ENCODE measurements around the gene STRN4.
A peak's percentile ranks its signal among the peaks of the same experiment; 100 is the strongest.

STRN4 gene

DNA sequence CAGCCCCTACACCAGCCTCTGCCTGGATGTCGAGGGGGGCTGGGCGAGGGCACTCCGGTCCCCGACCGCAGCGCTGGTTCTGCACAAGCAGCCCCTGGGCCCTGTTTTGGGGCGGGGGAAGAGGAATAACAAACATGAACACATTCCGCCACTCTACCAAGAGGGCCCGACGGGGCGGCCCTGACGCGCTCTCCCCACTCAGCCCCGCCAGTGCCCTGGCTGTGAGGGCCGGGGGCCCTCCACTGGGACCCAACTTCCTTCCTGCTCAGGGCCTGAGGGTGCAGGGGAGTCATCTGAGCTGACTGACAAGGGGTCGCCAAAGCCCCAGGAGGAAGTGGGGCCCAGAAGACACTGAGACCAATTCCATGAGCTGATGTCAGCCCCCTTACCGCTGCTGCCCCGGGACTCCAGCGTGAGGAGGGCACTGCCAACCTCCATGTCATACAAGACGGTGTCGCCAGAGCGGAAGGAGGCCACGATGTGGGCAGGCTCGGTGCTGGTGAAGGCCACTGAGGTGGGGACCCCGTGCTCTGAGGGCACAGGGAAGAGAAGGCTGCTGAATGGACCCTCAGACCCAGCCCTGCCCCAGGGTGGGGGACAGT lies 23.7 kb downstream of the STRN4 start:
- no peak for DNase-seq
- Mint-ChIP-seq H3K27me3 (no peaks in the 10 kb centered on the region), H3K36me3 (ENCODE audit: insufficient read depth) (peaks cover 64% of the 10 kb centered on the region), H3K27ac (no peak overlapping the region), H3K4me3 (no peak overlapping the region), H3K9me3 (no peaks in the 10 kb centered on the region), H3K4me1 (ENCODE audit: low read depth in 2 of 2) (peaks cover 40 to 41% of the 10 kb centered on the region in 2 donors)
- ATAC-seq (replicated peaks) = no peak

DNA sequence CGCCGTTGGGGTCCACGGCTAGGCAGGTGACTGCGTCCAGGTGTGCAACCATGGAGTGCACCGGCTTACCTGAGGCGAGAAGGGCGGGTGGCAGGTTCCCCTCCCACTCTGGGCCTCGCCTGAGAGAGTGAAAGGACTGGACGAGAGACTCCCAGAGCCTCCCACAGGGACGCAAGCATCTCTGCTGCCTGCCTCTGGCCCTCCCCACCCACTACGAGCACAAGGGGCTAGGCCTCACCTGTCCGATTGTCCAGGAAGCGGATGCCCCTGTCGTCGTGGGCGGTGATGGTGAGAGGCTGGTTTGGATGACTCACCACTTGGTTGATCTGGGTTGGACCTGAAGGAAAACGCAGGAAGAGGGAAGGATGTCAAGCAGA lies 24.3 kb downstream of the STRN4 start:
- no peak for DNase-seq
- H3K27me3 Mint-ChIP-seq = no peaks in the 10 kb centered on the region
- H3K4me1 Mint-ChIP-seq (ENCODE audit: low read depth in 2 of 2) = peaks cover 40 to 41% of the 10 kb centered on the region in 2 donors
- no peak for ATAC-seq (replicated peaks)
- H3K4me3 Mint-ChIP-seq = peak overlapping the region in 1 of 2 donors; percentile 10
- H3K9me3 Mint-ChIP-seq = no peaks in the 10 kb centered on the region
- H3K27ac Mint-ChIP-seq = peak overlapping the region in 1 of 2 donors; percentile 75
- peaks cover 63% of the 10 kb centered on the region for H3K36me3 Mint-ChIP-seq (ENCODE audit: insufficient read depth)

DNA sequence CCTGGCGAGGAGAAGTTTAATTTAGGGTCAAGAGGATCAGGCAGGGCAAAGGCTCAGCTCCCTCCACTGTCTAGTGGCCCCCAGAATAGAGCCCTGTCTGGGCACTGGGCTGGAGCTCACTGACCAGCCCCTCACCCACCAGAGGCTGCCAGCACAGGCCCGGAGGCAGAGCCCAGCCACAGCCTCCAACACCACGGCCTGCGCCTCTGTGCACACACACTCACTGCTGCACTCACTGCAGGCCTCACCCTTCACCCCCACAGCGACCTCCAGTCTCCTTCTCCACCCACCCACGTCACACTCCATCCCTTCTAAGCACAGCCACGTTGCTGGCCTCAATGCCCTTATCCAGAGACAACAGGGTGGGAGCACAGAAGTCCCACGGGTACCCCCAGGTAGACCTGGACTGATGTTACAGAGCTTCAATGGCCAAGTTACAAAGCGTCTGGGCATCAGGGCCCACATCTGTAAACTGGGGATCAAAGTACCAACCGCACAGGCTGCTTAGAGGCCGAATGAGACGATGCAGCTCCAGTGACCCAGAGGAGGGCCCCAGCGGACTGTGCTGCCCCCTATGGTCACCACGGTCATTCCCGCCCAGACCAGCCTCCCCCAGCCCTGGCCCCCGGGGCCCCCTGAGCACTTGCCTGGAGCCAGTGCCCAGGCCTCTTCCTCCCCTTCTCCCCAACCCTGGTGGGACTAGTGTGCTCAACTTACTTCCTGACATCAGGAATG lies 24.8 kb downstream of the STRN4 start:
- no peak overlapping the region for H3K4me3 Mint-ChIP-seq
- H3K36me3 Mint-ChIP-seq (ENCODE audit: insufficient read depth) = peaks cover 67% of the 10 kb centered on the region
- DNase-seq = no peak
- no peak for ATAC-seq (replicated peaks)
- peak overlapping the region in 1 of 2 donors; percentile 75 for H3K27ac Mint-ChIP-seq
- no peaks in the 10 kb centered on the region for H3K27me3 Mint-ChIP-seq
- H3K9me3 Mint-ChIP-seq = no peaks in the 10 kb centered on the region
- H3K4me1 Mint-ChIP-seq (ENCODE audit: low read depth in 2 of 2) = peaks cover 43 to 44% of the 10 kb centered on the region in 2 donors

DNA sequence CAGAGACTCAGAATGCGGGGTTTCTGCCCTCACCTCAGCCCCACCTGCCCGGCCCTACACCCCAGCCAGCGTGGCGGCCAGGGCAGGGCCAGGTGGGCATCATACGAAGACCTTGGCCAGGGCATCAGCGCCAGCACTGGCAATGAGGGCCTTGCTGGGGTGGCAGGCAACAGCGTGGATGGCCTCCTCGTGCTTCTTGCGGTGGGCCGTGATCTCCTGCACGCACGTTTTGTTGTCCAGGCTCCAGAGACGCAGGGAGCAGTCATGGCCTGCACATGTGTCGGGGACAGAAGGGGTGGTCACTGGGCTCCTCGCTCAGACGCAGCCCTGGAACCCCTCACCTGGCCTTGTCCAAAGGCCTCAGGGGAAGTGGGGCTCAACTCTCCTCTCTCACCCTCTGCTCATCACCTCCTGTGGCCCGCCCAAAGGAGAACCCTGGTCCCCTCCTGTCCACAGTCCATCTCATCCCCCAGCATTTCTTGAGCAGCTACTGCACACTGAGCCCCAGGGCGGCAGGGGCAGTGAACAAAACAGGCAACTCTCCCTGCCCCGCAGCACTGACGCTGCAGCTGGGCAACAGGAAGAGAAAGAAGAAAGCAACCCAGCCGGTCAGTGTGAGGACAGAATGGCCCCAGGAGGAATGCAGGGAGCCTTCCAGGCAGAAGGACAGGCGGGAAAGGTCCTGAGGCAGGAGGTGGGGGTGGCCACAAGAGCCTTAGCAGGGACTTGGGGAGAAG lies 25.6 kb downstream of the STRN4 start:
- Mint-ChIP-seq H3K27ac (peak overlapping the region; percentile 38 to 57), H3K27me3 (no peaks in the 10 kb centered on the region), H3K4me3 (peak overlapping the region in 1 of 2 donors; percentile 39), H3K4me1 (ENCODE audit: low read depth in 2 of 2) (peaks cover 45 to 46% of the 10 kb centered on the region in 2 donors), H3K36me3 (ENCODE audit: insufficient read depth) (peaks cover 65% of the 10 kb centered on the region), H3K9me3 (no peaks in the 10 kb centered on the region)
- ATAC-seq (replicated peaks) (no peak), DNase-seq (no peak)

DNA sequence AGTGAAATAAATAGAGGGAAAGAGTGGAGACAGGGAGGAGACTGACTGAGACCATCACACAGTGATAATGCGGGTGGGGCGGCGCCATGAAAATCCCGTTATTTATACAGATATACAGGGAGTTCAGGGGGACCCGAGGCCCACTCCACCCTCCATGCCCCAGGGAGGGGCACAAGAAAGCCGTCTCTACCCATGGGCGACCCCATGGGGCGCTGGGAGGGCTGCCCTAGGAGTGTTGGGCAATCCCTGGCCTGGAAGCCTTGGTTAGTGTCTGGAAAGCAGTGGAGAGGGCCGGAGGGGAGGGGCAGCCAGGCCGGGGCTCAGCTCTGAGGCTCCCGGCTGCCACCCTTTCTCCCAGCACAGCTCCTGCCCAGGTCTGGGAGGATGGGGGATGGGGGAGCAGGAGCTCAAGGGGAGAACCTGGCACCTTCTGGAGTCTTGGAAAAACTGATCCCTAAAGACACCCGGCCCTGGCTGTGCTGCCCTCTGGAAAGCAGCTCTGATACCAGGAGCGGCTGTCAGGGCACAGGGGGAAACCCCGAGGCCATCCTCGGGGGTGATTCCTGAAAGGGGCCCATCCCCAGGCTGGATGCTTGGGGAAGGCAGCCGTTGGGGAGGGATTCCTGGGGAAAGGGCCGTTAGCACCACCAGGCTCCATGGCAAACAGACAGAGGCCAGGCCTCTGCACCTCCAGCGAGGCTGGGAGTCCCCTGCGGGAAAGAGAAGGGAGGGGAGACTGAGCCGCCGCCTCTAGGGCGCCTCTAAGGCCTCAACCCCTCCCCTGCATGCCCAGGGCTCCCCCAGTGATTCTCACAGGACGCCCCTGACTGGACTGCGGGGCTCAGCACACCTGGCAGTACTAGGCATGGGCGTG lies 26.4 kb downstream of the STRN4 start:
- peak overlapping the region in 1 of 2 donors; percentile 99 for H3K4me3 Mint-ChIP-seq
- peaks cover 64% of the 10 kb centered on the region for H3K36me3 Mint-ChIP-seq (ENCODE audit: insufficient read depth)
- no peaks in the 10 kb centered on the region for H3K9me3 Mint-ChIP-seq
- H3K27me3 Mint-ChIP-seq = no peaks in the 10 kb centered on the region
- DNase-seq (no peak), ATAC-seq (replicated peaks) (no peak)
- H3K27ac Mint-ChIP-seq = peak overlapping the region; percentile 11 to 50
- H3K4me1 Mint-ChIP-seq (ENCODE audit: low read depth in 2 of 2) = peaks cover 49 to 51% of the 10 kb centered on the region in 2 donors

DNA sequence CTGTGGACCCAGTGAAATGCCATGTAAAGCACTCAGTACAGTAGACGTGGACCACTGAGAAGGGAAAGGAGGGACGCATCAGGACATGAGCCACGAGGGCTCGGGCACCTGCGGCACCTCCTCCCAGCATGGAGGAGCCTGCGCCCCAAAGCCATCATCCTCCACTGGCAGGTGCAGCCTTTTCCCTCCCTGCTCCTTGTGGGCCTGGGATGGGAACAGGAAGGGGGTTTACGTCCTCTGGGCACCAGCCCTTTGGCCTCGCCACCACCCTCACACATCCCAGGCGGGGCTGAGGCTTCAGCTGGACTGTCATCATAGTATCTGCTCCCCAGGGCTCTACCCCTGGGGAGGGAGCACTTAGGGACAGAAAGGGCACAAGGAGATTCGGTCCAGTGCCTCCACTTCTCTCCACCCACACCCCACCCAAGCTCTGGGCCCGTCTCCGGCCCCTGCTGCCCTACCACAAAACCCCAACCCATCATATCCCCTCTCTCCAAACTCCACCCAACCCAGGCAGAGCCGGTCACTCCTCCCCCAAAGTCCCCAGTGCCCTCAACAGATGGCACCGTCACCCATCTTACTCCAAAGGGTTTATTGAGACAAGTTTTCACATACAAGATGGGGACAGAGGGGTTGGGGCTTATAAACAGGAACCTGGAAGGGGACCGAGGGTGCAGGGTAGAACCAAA lies 27.2 kb downstream of the STRN4 start:
- Mint-ChIP-seq H3K4me1 (ENCODE audit: low read depth in 2 of 2) (peaks cover 45 to 48% of the 10 kb centered on the region in 2 donors), H3K27ac (peak overlapping the region; percentile 11 to 97), H3K4me3 (peak overlapping the region; percentile 97 to 99), H3K9me3 (no peaks in the 10 kb centered on the region), H3K27me3 (no peaks in the 10 kb centered on the region), H3K36me3 (ENCODE audit: insufficient read depth) (peaks cover 63% of the 10 kb centered on the region)
- DNase-seq (no peak), ATAC-seq (replicated peaks) (no peak)

DNA sequence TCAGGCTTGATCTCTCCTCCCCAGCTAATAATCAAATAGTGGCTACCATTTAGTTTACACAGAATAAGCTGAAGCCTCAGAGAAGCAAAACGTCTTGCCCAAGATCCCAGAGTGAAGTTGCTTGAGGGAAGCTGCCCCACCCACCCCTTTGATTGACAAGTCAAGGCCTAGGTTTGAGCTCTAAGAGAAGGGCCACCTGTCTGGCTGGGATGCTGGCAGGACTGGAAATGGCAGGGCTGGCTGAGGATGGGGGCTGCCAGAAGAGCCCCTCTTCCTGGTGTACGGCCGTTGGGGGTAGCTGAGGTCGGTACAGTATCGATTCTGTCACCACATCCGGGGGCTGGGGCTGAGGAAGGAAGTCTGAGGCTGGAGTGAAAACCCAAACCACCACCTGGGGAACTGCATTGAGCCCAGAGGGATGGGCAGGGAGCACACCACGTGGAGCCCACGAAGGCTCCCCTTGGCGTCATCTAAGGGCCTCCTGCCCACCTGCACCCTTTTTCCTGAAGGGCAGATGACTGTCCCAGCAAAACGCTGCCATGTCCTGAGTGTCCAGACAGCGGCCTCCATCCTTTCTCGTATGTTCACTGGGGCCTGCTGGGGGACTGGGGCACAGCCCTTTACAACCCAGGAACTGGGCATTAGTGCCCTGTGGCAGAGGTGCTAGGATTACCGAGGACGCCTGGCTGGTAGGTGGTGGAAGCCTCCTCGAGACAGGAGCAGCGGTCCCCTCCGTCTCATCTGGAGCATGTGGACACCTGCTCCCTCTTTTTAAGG lies 27.9 kb downstream of the STRN4 start:
- peak; percentile 48 for ATAC-seq (replicated peaks)
- peak; percentile 35 to 59 (median 51) for DNase-seq
- peaks cover 48 to 51% of the 10 kb centered on the region in 2 donors for H3K4me1 Mint-ChIP-seq (ENCODE audit: low read depth in 2 of 2)
- no peaks in the 10 kb centered on the region for H3K27me3 Mint-ChIP-seq
- peak overlapping the region; percentile 97 to 99 for H3K4me3 Mint-ChIP-seq
- peaks cover 60% of the 10 kb centered on the region for H3K36me3 Mint-ChIP-seq (ENCODE audit: insufficient read depth)
- peak overlapping the region; percentile 97 for H3K27ac Mint-ChIP-seq
- H3K9me3 Mint-ChIP-seq = no peaks in the 10 kb centered on the region

GRCh38 chr19:46717716-46718143 lies 28.5 kb downstream of the STRN4 start:
- peaks cover 45 to 53% of the 10 kb centered on the region in 2 donors for H3K4me1 Mint-ChIP-seq (ENCODE audit: low read depth in 2 of 2)
- peaks cover 58% of the 10 kb centered on the region for H3K36me3 Mint-ChIP-seq (ENCODE audit: insufficient read depth)
- ATAC-seq (replicated peaks) (peak; percentile 13), DNase-seq (peak in 1 of 3 experiments; percentile 25)
- H3K27me3 Mint-ChIP-seq = no peaks in the 10 kb centered on the region
- peak overlapping the region; percentile 97 for H3K27ac Mint-ChIP-seq
- H3K9me3 Mint-ChIP-seq = no peaks in the 10 kb centered on the region
- peak overlapping the region; percentile 97 to 99 for H3K4me3 Mint-ChIP-seq

- peak within 1 kb of the TSS; percentile 97 to 99 for H3K4me3 Mint-ChIP-seq
- peak; percentile 80 to 85 (median 82) for DNase-seq
- ATAC-seq (replicated peaks) = peak; percentile 46
- peaks cover 56% of the 10 kb centered on the region for H3K36me3 Mint-ChIP-seq (ENCODE audit: insufficient read depth)
- H3K4me1 Mint-ChIP-seq (ENCODE audit: low read depth in 2 of 2) = peaks cover 44 to 58% of the 10 kb centered on the region in 2 donors
- H3K9me3 Mint-ChIP-seq = no peaks in the 10 kb centered on the region
- no peaks in the 10 kb centered on the region for H3K27me3 Mint-ChIP-seq
- peak within 1 kb of the TSS; percentile 97 for H3K27ac Mint-ChIP-seq
Measured at GRCh38 chr19:46717034-46717715, 29.1 kb downstream of the STRN4 start, which contains the start of gene PRKD2. Gene PRKD2 (minus strand): TSS chr19:46717114. CDS start chr19:46716370, 744 bp downstream.

DNA sequence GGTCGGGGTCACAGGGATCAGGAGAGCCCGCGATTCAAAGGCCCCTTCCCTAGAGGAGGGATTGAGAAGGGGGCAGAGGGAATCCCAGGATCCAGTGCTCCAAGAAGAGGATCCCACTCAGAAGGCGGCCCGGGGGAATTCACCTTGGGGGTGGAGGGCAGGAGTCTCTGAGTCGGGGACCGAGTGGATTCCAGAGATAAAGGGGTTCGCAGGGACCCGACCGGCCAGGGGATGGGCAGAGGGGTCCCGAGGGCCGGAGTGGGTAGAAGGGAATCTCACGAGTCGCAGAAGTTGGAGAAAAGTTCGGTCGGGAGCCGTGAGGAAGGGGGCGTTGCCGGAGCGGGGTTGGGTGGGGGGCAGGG lies 29.6 kb downstream of the STRN4 start:
- Mint-ChIP-seq H3K4me1 (ENCODE audit: low read depth in 2 of 2) (peaks cover 39 to 54% of the 10 kb centered on the region in 2 donors), H3K27me3 (no peaks in the 10 kb centered on the region), H3K9me3 (no peaks in the 10 kb centered on the region), H3K4me3 (peak overlapping the region; percentile 97 to 99), H3K27ac (peak overlapping the region; percentile 97), H3K36me3 (ENCODE audit: insufficient read depth) (peaks cover 55% of the 10 kb centered on the region)
- DNase-seq = no peak
- no peak for ATAC-seq (replicated peaks)

- H3K36me3 Mint-ChIP-seq (ENCODE audit: insufficient read depth) = peaks cover 51% of the 10 kb centered on the region
- no peak for DNase-seq
- no peaks in the 10 kb centered on the region for H3K27me3 Mint-ChIP-seq
- peak overlapping the region; percentile 97 to 99 for H3K4me3 Mint-ChIP-seq
- peak overlapping the region; percentile 97 for H3K27ac Mint-ChIP-seq
- H3K9me3 Mint-ChIP-seq = no peaks in the 10 kb centered on the region
- no peak for ATAC-seq (replicated peaks)
- H3K4me1 Mint-ChIP-seq (ENCODE audit: low read depth in 2 of 2) = peaks cover 39 to 54% of the 10 kb centered on the region in 2 donors
Measured at GRCh38 chr19:46715975-46716671, 30.1 kb downstream of the STRN4 start.
